ENCODE measurements around the gene HSPBP1.

- no peak for TF ChIP-seq POLR2AphosphoS5 (IDR thresholded peaks at IDR 0.05)
- TF ChIP-seq CTCF (IDR thresholded peaks at IDR 0.05): no peak
Observed at GRCh38 chr19:55299991-55300390, 20.1 kb upstream of the HSPBP1 start.
